CD14-positive monocyte (primary cell): ENCODE data around the gene ZNF708. TPM values are rescaled to one million over a fixed set of nuclear protein-coding genes. Genes with fewer than 3 reads are reported as not detected.
"Not testable (repeated sequence)": the region's sequence is repeated elsewhere in the genome, so short reads cannot be mapped to it uniquely, and the experiment has no call there.

Source experiments
- DNase-seq, 3 donors: peaks; one replicate each; pipeline ENCODE4 v3.0.0-alpha.2; 2011 to 2022
- H2AFZ ChIP-seq: 2 replicates; pipeline ENCODE4 v1.6.0; 2012; ENCODE audit warnings: mild to moderate bottlenecking, low read depth, low read length, inconsistent platforms; ENCODE audit not compliant: insufficient read depth, poor library complexity, severe bottlenecking
- H3K27ac ChIP-seq, 2 donors: 1 replicate in 1 of 2; 2 replicates in 1 of 2; pipeline ENCODE4 v1.5.1; 2012 to 2013; ENCODE audit warnings: low read length in 2 of 2, control low read depth in 1 of 2, inconsistent platforms in 1 of 2, low read depth in 1 of 2, mild to moderate bottlenecking in 1 of 2
- H3K27me3 ChIP-seq, 2 donors: one replicate each; pipeline versions ENCODE4 v1.6.0 to v1.6.1; 2011 to 2013; ENCODE audit warnings: low read length in 2 of 2; ENCODE audit not compliant: control insufficient read depth in 2 of 2, insufficient read depth in 2 of 2
- H3K36me3 ChIP-seq, 2 donors: replicated peaks in 1 of 2; 1 replicate in 1 of 2; 2 replicates in 1 of 2; pipeline versions ENCODE4 v1.5.1 to v1.6.1; 2012 to 2013; ENCODE audit warnings: low read length in 2 of 2, control low read depth in 1 of 2, inconsistent platforms in 1 of 2, mild to moderate bottlenecking in 1 of 2; ENCODE audit not compliant: insufficient read depth in 2 of 2, control insufficient read depth in 1 of 2
- H3K4me1 ChIP-seq, 2 donors: 1 replicate in 1 of 2; 2 replicates in 1 of 2; pipeline versions ENCODE4 v1.5.1 to v1.6.1; 2012 to 2013; ENCODE audit warnings: low read length in 2 of 2, control low read depth in 1 of 2, inconsistent platforms in 1 of 2, mild to moderate bottlenecking in 1 of 2, moderate library complexity in 1 of 2; ENCODE audit not compliant: insufficient read depth in 2 of 2, control insufficient read depth in 1 of 2
- H3K4me2 ChIP-seq: replicated peaks from 2 replicates; pipeline ENCODE3; 2012; ENCODE audit warnings: low read length, moderate library complexity, mild to moderate bottlenecking; ENCODE audit not compliant: poor library complexity, severe bottlenecking; ENCODE audit errors: extremely low read depth
- H3K4me3 ChIP-seq, 3 experiments: fragments of 200-600 bp in 1 of 3; sonication (generic) in 1 of 3; replicated peaks in 1 of 3; 1 replicate in 2 of 3; 2 replicates in 1 of 3; pipeline ENCODE4 v1.5.1; 2011 to 2013; ENCODE audit warnings: low read length in 3 of 3, mild to moderate bottlenecking in 3 of 3, control low read depth in 2 of 3, low read depth in 2 of 3, inconsistent platforms in 1 of 3, moderate library complexity in 1 of 3
- H3K79me2 ChIP-seq: 2 replicates; pipeline ENCODE4 v1.6.0; 2012; ENCODE audit warnings: mild to moderate bottlenecking, control low read depth, inconsistent platforms, low read length, moderate library complexity; ENCODE audit not compliant: insufficient read depth
- H3K9ac ChIP-seq: 2 replicates; pipeline ENCODE4 v1.6.0; 2017; ENCODE audit warnings: low read length, mild to moderate bottlenecking; ENCODE audit not compliant: insufficient read depth, poor library complexity, severe bottlenecking
- H3K9me3 ChIP-seq, 2 donors: replicated peaks in 1 of 2; 1 replicate in 1 of 2; 2 replicates in 1 of 2; pipeline versions ENCODE4 v1.5.1 to v1.6.1; 2012 to 2013; ENCODE audit warnings: low read length in 2 of 2, control low read depth in 1 of 2; ENCODE audit not compliant: control insufficient read depth in 1 of 2, insufficient read depth in 1 of 2
- H4K20me1 ChIP-seq: 2 replicates; pipeline ENCODE4 v1.6.0; 2012; ENCODE audit warnings: mild to moderate bottlenecking, low read length, control low read depth, moderate library complexity; ENCODE audit not compliant: insufficient read depth
- H3K27ac Mint-ChIP-seq, 7 donors: one replicate each; pipeline ENCODE4 v1.8.0; 2020; ENCODE audit warnings: mild to moderate bottlenecking in 7 of 7, mixed read lengths in 7 of 7, moderate library complexity in 6 of 7, inconsistent platforms in 2 of 7
- H3K27me3 Mint-ChIP-seq, 3 donors: one replicate each; pipeline ENCODE4 v1.8.0; 2021 to 2022; ENCODE audit warnings: low read depth in 3 of 3, mild to moderate bottlenecking in 3 of 3, mixed read lengths in 3 of 3, moderate library complexity in 3 of 3, inconsistent platforms in 1 of 3
- H3K36me3 Mint-ChIP-seq, 2 donors: one replicate each; pipeline ENCODE4 v1.8.0; 2020; ENCODE audit warnings: mixed read lengths in 2 of 2, inconsistent platforms in 1 of 2, mild to moderate bottlenecking in 1 of 2
- H3K4me1 Mint-ChIP-seq: one replicate; pipeline ENCODE4 v1.8.0; 2020; ENCODE audit warnings: mild to moderate bottlenecking, mixed read lengths
- H3K4me3 Mint-ChIP-seq, 2 donors: one replicate each; pipeline ENCODE4 v1.8.0; 2020; ENCODE audit warnings: mild to moderate bottlenecking in 2 of 2, mixed read lengths in 2 of 2, moderate library complexity in 1 of 2
- H3K9me3 Mint-ChIP-seq, 7 donors: one replicate each; pipeline ENCODE4 v1.8.0; 2020 to 2022; ENCODE audit warnings: mixed read lengths in 7 of 7, mild to moderate bottlenecking in 6 of 7, moderate library complexity in 6 of 7, inconsistent platforms in 2 of 7
- CTCF ChIP-seq: fragments of 200-600 bp; IDR thresholded peaks from one replicate; pipeline ENCODE4 v1.8.0; 2022; ENCODE audit warnings: antibody characterized with exemption, mild to moderate bottlenecking
- WGBS: methylation state at CpG from one replicate; pipeline ENCODE4 v1.1.5; 2013; ENCODE audit warnings: missing lambda C conversion rate; ENCODE audit not compliant: insufficient coverage; 5-methylcytosine and 5-hydroxymethylcytosine counted together
- intact Hi-C, 2 donors: fragments of 100-400 bp; cut with micrococcal nuclease; formaldehyde crosslinking; loops; one replicate each; pipeline versions ENCODE4 v1.15.0 to v1.15.1; 2023
- polyA plus RNA-seq, 3 donors: library from polyadenylated mRNA; depleted of rRNA in 1 of 3; unstranded in 2 of 3; stranded (reverse) in 1 of 3; fragments of 300-500 nt in 2 of 3; fragments of >200 nt in 1 of 3; fragmentation: Illumina TruSeq in 2 of 3; gene quantifications; 1 replicate in 2 of 3; 2 replicates in 1 of 3; pipeline ENCODE4 v1.2.3, GENCODE V29; 2012 to 2021

Gene ZNF708
- polyA plus RNA-seq, 3 donors = 2.2 to 5.7 (median 2.3) TPM

- Mint-ChIP-seq H3K4me3 (no peak overlapping the region), H3K36me3 (no peaks in the 10 kb centered on the region), H3K4me1 (no peaks in the 10 kb centered on the region), H3K27ac (no peak overlapping the region), H3K9me3 (peaks cover 38 to 80% (median 73%) of the 10 kb centered on the region in 7 donors), H3K27me3 (peaks cover 0 to 1% (median 0%) of the 10 kb centered on the region in 3 donors)
- H3K36me3 ChIP-seq = no peaks in the 10 kb centered on the region
- TF ChIP-seq CTCF = no peak
- no peak overlapping the region for H3K9ac ChIP-seq
- intact Hi-C loops = no loop called here
- H3K27me3 ChIP-seq = no peaks in the 10 kb centered on the region
- H3K27ac ChIP-seq = no peak overlapping the region
- H3K4me2 ChIP-seq = no peak overlapping the region
- no peak overlapping the region for H3K4me3 ChIP-seq
- H2AFZ ChIP-seq = no peak overlapping the region
- 96% methylated on average over 35 of the region's 36 CpGs for WGBS
- H4K20me1 ChIP-seq = no peaks in the 10 kb centered on the region
- no peaks in the 10 kb centered on the region for H3K4me1 ChIP-seq
- DNase-seq = no peak
- no peaks in the 10 kb centered on the region for H3K79me2 ChIP-seq
- H3K9me3 ChIP-seq = peaks cover 74 to 78% of the 10 kb centered on the region in 2 donors
Observed at GRCh38 chr19:21260164-21260847, 68.9 kb downstream of the ZNF708 start.

- H3K4me3 ChIP-seq, H3K27ac Mint-ChIP-seq, H3K4me1 ChIP-seq, H2AFZ ChIP-seq, H3K79me2 ChIP-seq, DNase-seq, H3K27me3 ChIP-seq, H4K20me1 ChIP-seq, H3K4me1 Mint-ChIP-seq, H3K27me3 Mint-ChIP-seq, H3K9ac ChIP-seq, H3K4me2 ChIP-seq, H3K36me3 ChIP-seq, intact Hi-C loops, H3K4me3 Mint-ChIP-seq, H3K27ac ChIP-seq, H3K36me3 Mint-ChIP-seq: not testable (repeated sequence)
- H3K9me3 ChIP-seq = peaks cover 66 to 76% of the 10 kb centered on the region in 2 donors
- peaks cover 39 to 79% (median 66%) of the 10 kb centered on the region in 7 donors for H3K9me3 Mint-ChIP-seq
- 89% methylated on average over 19 of the region's 27 CpGs for WGBS
Observed at GRCh38 chr19:21259421-21260124, 69.6 kb downstream of the ZNF708 start.
